ENCODE data around the gene HBEGF.

Gene HBEGF

GRCh38 chr5:140346348-140347221 lies at the start of gene HBEGF:
Gene HBEGF, minus strand, starts transcription at chr5:140346603. Its CDS starts 275 bp downstream, at chr5:140346328.
- peak; percentile 69 to 83 for DNase-seq

GRCh38 chr5:140393738-140394137 lies 47.3 kb upstream of the HBEGF start:
- DNase-seq, result no peak

- DNase-seq, result no peak
These were observed 45.3 kb upstream of the HBEGF start for GRCh38 chr5:140391732-140392131.

- no peak for DNase-seq
These were observed 44.9 kb upstream of the HBEGF start for GRCh38 chr5:140391312-140391711.

- no peak for DNase-seq
These were observed 41.6 kb upstream of the HBEGF start for GRCh38 chr5:140388052-140388451.

- DNase-seq, result no peak
These were observed 36.9 kb upstream of the HBEGF start for GRCh38 chr5:140383300-140383699.

GRCh38 chr5:140382866-140383265 lies 36.5 kb upstream of the HBEGF start:
- DNase-seq, result no peak

GRCh38 chr5:140381972-140382371 lies 35.6 kb upstream of the HBEGF start:
- DNase-seq, result no peak

- no peak for DNase-seq
These were observed 34.9 kb upstream of the HBEGF start for GRCh38 chr5:140381351-140381750.

GRCh38 chr5:140372971-140373487 lies 26.6 kb upstream of the HBEGF start:
- peak; percentile 54 to 79 for DNase-seq

GRCh38 chr5:140371356-140372151 lies 25.2 kb upstream of the HBEGF start:
- DNase-seq, result no peak

- no peak for DNase-seq
These were observed 21.0 kb upstream of the HBEGF start for GRCh38 chr5:140367256-140368013.

- DNase-seq, result no peak
These were observed 20.3 kb upstream of the HBEGF start for GRCh38 chr5:140366589-140367255.

- no peak for DNase-seq
These were observed 19.5 kb upstream of the HBEGF start for GRCh38 chr5:140365941-140366340.

- DNase-seq, result no peak
These were observed 18.9 kb upstream of the HBEGF start for GRCh38 chr5:140365282-140365681.

GRCh38 chr5:140364472-140364765 lies 18.0 kb upstream of the HBEGF start:
- DNase-seq, result no peak

GRCh38 chr5:140363631-140364471 lies 17.4 kb upstream of the HBEGF start:
- no peak for DNase-seq

GRCh38 chr5:140362875-140363630 lies 16.6 kb upstream of the HBEGF start:
- no peak for DNase-seq

GRCh38 chr5:140362311-140362710 lies 15.9 kb upstream of the HBEGF start:
- DNase-seq, result no peak

- DNase-seq, result no peak
These were observed 15.5 kb upstream of the HBEGF start for GRCh38 chr5:140361901-140362300.

Measured in SW 1271 (cell line).